ENCODE results near the gene AGBL3. TPM values are rescaled to one million over a fixed set of nuclear protein-coding genes. Genes with fewer than 3 reads are reported as not detected.
"Not testable (repeated sequence)": the region's sequence is repeated elsewhere in the genome, so short reads cannot be mapped to it uniquely, and the experiment has no call there.

AGBL3 gene
- polyA plus RNA-seq, 1 experiment = 0.32 TPM

DNA sequence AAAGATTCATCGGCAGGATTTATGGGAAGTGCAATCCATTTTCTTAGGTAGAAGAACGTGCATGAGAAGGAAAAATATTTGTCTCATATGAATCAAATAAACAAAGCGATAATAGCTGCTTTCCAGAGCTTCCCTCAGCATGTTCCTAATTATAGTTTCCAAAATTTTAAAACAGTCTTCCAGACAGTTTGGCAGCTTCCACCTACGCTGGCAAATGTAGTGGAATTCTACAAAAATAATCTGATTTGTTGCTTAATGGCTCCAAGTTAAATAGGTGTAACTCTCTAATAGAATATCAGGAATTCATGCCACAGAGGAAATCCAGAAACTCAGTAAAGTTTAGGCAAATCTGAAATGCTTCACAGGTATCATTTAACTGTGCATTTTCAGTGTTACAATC is 23.3 kb upstream of the AGBL3 start:
- POLR2A ChIA-PET = no interaction called here
- CTCF ChIA-PET = no interaction called here
- H3K36me3 ChIP-seq (ENCODE audit: control insufficient read depth, insufficient read depth, low read length) = peaks cover 38% of the 10 kb centered on the region
- TF ChIP-seq, protein P1, sequence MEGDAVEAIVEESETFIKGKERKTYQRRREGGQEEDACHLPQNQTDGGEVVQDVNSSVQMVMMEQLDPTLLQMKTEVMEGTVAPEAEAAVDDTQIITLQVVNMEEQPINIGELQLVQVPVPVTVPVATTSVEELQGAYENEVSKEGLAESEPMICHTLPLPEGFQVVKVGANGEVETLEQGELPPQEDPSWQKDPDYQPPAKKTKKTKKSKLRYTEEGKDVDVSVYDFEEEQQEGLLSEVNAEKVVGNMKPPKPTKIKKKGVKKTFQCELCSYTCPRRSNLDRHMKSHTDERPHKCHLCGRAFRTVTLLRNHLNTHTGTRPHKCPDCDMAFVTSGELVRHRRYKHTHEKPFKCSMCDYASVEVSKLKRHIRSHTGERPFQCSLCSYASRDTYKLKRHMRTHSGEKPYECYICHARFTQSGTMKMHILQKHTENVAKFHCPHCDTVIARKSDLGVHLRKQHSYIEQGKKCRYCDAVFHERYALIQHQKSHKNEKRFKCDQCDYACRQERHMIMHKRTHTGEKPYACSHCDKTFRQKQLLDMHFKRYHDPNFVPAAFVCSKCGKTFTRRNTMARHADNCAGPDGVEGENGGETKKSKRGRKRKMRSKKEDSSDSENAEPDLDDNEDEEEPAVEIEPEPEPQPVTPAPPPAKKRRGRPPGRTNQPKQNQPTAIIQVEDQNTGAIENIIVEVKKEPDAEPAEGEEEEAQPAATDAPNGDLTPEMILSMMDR (IDR thresholded peaks at IDR 0.05; ENCODE audit: insufficient read depth, low read depth, low read length) = no peak
- H3K4me3 ChIP-seq (ENCODE audit: low read depth, low read length) = no peak overlapping the region
- no peaks in the 10 kb centered on the region for H3K27me3 ChIP-seq (ENCODE audit: control insufficient read depth, insufficient read depth, low read length)
- no peak for DNase-seq (ENCODE audit: low read depth)

DNA sequence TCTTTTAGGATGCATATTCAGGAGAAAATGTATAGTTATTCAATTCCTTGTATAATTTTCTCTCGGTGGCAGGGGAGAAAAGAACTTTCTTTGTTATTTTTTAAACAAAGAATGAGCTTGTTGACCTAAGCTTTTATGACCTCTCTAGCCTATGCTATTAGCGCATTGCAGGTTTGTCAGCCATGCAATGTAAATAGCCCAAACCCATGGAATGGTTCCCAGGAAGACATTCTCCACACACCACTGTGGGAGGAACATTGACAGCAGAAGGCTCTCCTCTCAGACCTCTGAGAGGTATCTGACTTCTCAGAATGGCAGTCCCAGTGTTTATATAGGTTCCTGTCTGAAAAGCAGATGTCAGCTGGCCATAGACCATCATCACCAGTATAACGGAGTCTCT is 19.6 kb upstream of the AGBL3 start:
- TF ChIP-seq, protein P1 (IDR thresholded peaks at IDR 0.05; ENCODE audit: insufficient read depth, low read depth, low read length) = no peak
- no peak overlapping the region for H3K4me3 ChIP-seq (ENCODE audit: low read depth, low read length)
- H3K27me3 ChIP-seq (ENCODE audit: control insufficient read depth, insufficient read depth, low read length) = no peaks in the 10 kb centered on the region
- CTCF ChIA-PET = interaction anchor here (1.7 to 2.0 kb wide), 2 partner anchors 19 to 280 kb away, joined by 5 to 6 read pairs; partner anchors contain the start of gene AGBL3
- DNase-seq (ENCODE audit: low read depth) = no peak
- POLR2A ChIA-PET = no interaction called here
- peaks cover 25% of the 10 kb centered on the region for H3K36me3 ChIP-seq (ENCODE audit: control insufficient read depth, insufficient read depth, low read length)

DNA sequence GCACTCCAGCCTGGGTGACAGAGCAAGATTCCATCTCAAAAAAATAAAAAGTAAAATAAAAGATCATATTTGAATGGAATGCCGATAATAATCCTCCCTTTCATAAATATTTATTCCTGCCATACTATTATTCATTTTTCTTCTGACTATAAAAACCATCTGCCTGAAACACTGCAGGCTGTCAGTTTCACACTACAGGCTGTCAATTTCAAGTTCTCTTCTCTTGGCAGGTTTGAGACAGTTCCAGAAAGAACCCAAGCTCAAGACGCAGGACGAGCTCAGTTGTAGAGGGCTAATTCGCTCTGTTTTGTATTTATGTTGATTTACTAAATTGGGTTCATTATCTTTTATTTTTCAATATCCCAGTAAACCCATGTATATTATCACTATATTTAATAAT is 18.2 kb upstream of the AGBL3 start:
- CTCF ChIA-PET = no interaction called here
- TF ChIP-seq, protein P1 (IDR thresholded peaks at IDR 0.05; ENCODE audit: insufficient read depth, low read depth, low read length) = no peak
- DNase-seq (ENCODE audit: low read depth) = no peak
- Histone ChIP-seq H3K36me3 (ENCODE audit: control insufficient read depth, insufficient read depth, low read length) (peaks cover 25% of the 10 kb centered on the region), H3K4me3 (ENCODE audit: low read depth, low read length) (no peak overlapping the region), H3K27me3 (ENCODE audit: control insufficient read depth, insufficient read depth, low read length) (no peaks in the 10 kb centered on the region)
- POLR2A ChIA-PET = no interaction called here

DNA sequence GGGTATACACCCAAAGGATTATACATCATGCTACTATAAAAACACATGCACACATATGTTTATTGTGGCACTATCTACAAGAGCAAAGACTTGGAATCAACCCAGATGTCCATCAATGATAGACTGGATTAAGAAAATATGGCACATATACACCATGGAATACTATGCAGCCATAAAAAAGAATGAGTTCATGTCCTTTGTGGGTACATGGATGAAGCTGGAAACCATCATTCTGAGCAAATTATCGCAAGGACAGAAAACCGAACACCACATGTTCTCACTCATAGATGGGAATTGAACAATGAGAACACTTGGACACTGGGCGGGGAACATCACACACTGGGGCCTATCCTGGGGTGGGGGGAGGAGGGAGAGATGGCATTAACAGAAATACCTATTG is 4.7 kb upstream of the AGBL3 start:
- POLR2A ChIA-PET; CTCF ChIA-PET; DNase-seq (ENCODE audit: low read depth); H3K4me3 ChIP-seq (ENCODE audit: low read depth, low read length); H3K27me3 ChIP-seq (ENCODE audit: control insufficient read depth, insufficient read depth, low read length); H3K36me3 ChIP-seq (ENCODE audit: control insufficient read depth, insufficient read depth, low read length): not testable (repeated sequence)

DNA sequence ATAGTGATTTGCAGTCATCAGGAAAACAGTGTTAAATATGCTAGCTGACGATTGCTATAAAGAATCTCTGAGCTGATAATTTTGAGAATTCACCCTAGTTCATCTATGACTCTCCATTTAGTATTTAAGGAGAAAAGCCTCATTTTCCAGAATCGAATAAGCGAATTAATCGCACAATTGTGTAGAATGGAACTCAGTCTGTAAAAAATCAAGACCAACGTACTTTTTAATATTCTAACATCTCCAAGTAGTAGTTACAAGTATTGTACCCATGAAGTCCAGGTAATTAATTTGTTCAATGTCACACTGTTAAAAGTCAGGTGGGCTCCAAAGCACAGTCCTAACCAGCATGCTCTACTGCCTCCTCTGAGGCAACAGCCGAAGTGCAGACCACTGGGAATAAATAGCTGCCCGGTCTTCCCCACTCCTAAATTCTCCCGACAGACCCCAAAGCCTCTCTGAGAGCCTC is 380 bp upstream of the AGBL3 start:
- Histone ChIP-seq H3K36me3 (ENCODE audit: control insufficient read depth, insufficient read depth, low read length) (no peaks in the 10 kb centered on the region), H3K27me3 (ENCODE audit: control insufficient read depth, insufficient read depth, low read length) (no peaks in the 10 kb centered on the region), H3K4me3 (ENCODE audit: low read depth, low read length) (peak overlapping the region; percentile 57)
- no peak for DNase-seq (ENCODE audit: low read depth)
- POLR2A ChIA-PET = no interaction called here
- TF ChIP-seq, protein P1 (IDR thresholded peaks at IDR 0.05; ENCODE audit: insufficient read depth, low read depth, low read length) = no peak
- CTCF ChIA-PET = interaction anchor here (0.5 to 3.8 kb wide), 22 partner anchors 10 to 1143 kb away, joined by 3 to 21 read pairs (median 3); partner anchors contain the start of genes CYREN and TMEM140

DNA sequence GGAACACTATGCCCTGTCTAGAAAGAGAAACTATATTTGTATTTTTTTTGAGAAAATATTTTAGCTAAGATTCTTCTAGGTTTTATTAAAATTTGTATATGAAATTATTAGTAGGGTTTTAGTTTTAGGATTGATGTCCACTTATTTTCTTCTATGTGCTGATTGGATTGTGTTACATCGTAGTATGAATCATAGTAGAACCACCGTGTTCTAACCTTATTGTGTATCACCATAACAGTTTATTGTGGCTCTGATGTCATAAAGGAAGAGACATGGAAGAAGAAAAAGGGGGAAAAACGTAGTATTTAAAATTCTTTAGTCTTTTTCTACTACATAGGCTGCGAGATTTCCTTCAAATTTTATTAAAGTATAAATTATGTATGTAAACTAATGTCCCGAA is 1.9 kb downstream of the AGBL3 start:
- POLR2A ChIA-PET = no interaction called here
- no peaks in the 10 kb centered on the region for H3K36me3 ChIP-seq (ENCODE audit: control insufficient read depth, insufficient read depth, low read length)
- CTCF ChIA-PET = interaction anchor here (0.6 to 3.8 kb wide), 3 partner anchors 182 to 301 kb away, joined by 3 to 21 read pairs (median 17); partner anchors contain the start of gene CYREN
- H3K4me3 ChIP-seq (ENCODE audit: low read depth, low read length) = no peak overlapping the region
- DNase-seq (ENCODE audit: low read depth) = no peak
- TF ChIP-seq, protein P1 (IDR thresholded peaks at IDR 0.05; ENCODE audit: insufficient read depth, low read depth, low read length) = no peak
- no peaks in the 10 kb centered on the region for H3K27me3 ChIP-seq (ENCODE audit: control insufficient read depth, insufficient read depth, low read length)

Measured in BJ (cell line).